GM12864 (cell line): Measurements from ENCODE around the gene DYDC1.
"Not testable (repeated sequence)": the region's sequence is repeated elsewhere in the genome, so short reads cannot be mapped to it uniquely, and the experiment has no call there.

ENCODE experiments used
- DNase-seq: peaks from one replicate; pipeline ENCODE4 v3.0.0-alpha.2; 2011; ENCODE audit warnings: low read depth
- H3K4me3 ChIP-seq: 2 replicates; pipeline ENCODE4 v1.5.1; 2011; ENCODE audit warnings: mild to moderate bottlenecking, low read depth, low read length, control low read depth
- CTCF ChIP-seq: IDR thresholded peaks from 2 replicates; pipeline ENCODE4 v1.5.1; 2011; ENCODE audit warnings: low read depth, mild to moderate bottlenecking, moderate library complexity, low read length, control low read depth, inconsistent platforms; ENCODE audit errors: missing control alignments

Gene DYDC1

GRCh38 chr10:80318742-80319141, 37.8 kb downstream of the DYDC1 start:
- no peak for DNase-seq
- H3K4me3 ChIP-seq, result no peak overlapping the region
- TF ChIP-seq CTCF, result no peak

- H3K4me3 ChIP-seq, result no peak overlapping the region
- no peak for TF ChIP-seq CTCF
- no peak for DNase-seq
Observed at GRCh38 chr10:80315391-80315790, 41.2 kb downstream of the DYDC1 start.

- no peak for DNase-seq
- TF ChIP-seq CTCF, result no peak
- H3K4me3 ChIP-seq, result no peak overlapping the region
Observed at GRCh38 chr10:80313523-80313922, 43.0 kb downstream of the DYDC1 start.

- DNase-seq, H3K4me3 ChIP-seq: not testable (repeated sequence)
Observed at GRCh38 chr10:80305989-80306388, 50.6 kb downstream of the DYDC1 start.

- H3K4me3 ChIP-seq, result no peak overlapping the region
- no peak for TF ChIP-seq CTCF
- no peak for DNase-seq
Observed at GRCh38 chr10:80296942-80297341, 59.6 kb downstream of the DYDC1 start.

GRCh38 chr10:80292607-80293239, 63.8 kb downstream of the DYDC1 start:
- DNase-seq, result no peak
- no peak overlapping the region for H3K4me3 ChIP-seq
- TF ChIP-seq CTCF, result no peak

- no peak overlapping the region for H3K4me3 ChIP-seq
- DNase-seq, result no peak
- no peak for TF ChIP-seq CTCF
Observed at GRCh38 chr10:80290474-80291220, 65.9 kb downstream of the DYDC1 start.
